Measurements from ENCODE around the gene PDIK1L. TPM values are rescaled to one million over a fixed set of nuclear protein-coding genes. Genes with fewer than 3 reads are reported as not detected.
A peak's percentile ranks its signal among the peaks of the same experiment; 100 is the strongest.

PDIK1L gene
- total and polyA plus RNA-seq, 8 donors: 1.7 to 12.1 (median 6.0) TPM

- H3K4me3 ChIP-seq: no peak within 1 kb of the TSS
- ATAC-seq: no peak
- no peaks in the 10 kb centered on the region for H3K36me3 ChIP-seq
- H3K27ac ChIP-seq: peak within 1 kb of the TSS in 1 of 4 donors; percentile 3
- intact Hi-C loops (cut with DNase I): no loop called here
- peaks cover under 1 to 8% (median 4%) of the 10 kb centered on the region in 3 donors for H3K4me1 ChIP-seq
- no peaks in the 10 kb centered on the region for H3K27me3 ChIP-seq
- DNase-seq: no peak
- WGBS, 2 donors: 72 to 74% methylated on average over 9 of the region's 9 CpGs
- FAIRE-seq: no peak
- TF ChIP-seq, protein P1, sequence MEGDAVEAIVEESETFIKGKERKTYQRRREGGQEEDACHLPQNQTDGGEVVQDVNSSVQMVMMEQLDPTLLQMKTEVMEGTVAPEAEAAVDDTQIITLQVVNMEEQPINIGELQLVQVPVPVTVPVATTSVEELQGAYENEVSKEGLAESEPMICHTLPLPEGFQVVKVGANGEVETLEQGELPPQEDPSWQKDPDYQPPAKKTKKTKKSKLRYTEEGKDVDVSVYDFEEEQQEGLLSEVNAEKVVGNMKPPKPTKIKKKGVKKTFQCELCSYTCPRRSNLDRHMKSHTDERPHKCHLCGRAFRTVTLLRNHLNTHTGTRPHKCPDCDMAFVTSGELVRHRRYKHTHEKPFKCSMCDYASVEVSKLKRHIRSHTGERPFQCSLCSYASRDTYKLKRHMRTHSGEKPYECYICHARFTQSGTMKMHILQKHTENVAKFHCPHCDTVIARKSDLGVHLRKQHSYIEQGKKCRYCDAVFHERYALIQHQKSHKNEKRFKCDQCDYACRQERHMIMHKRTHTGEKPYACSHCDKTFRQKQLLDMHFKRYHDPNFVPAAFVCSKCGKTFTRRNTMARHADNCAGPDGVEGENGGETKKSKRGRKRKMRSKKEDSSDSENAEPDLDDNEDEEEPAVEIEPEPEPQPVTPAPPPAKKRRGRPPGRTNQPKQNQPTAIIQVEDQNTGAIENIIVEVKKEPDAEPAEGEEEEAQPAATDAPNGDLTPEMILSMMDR (IDR thresholded peaks at IDR 0.05): no peak
- H3K9me3 ChIP-seq: no peaks in the 10 kb centered on the region
Measured at GRCh38 chr1:26067432-26067911, 44.2 kb upstream of the PDIK1L start, which contains the start of gene TRIM63. Gene TRIM63 (minus strand): TSS chr1:26067630. CDS start chr1:26067494, 136 bp downstream.

GRCh38 chr1:26069941-26070295 is 41.7 kb upstream of the PDIK1L start:
- DNase-seq (no peak), ATAC-seq (no peak), FAIRE-seq (no peak)
- intact Hi-C loops (cut with DNase I): no loop called here
- TF ChIP-seq, protein P1 (IDR thresholded peaks at IDR 0.05): no peak
- Histone ChIP-seq H3K4me3 (no peak overlapping the region), H3K36me3 (no peaks in the 10 kb centered on the region), H3K27me3 (no peaks in the 10 kb centered on the region), H3K27ac (no peak overlapping the region), H3K9me3 (no peaks in the 10 kb centered on the region), H3K4me1 (peaks cover 4 to 21% (median 13%) of the 10 kb centered on the region in 3 donors)
- 75 to 78% methylated on average over 1 of the region's 1 CpG for WGBS, 2 donors

GRCh38 chr1:26070296-26070962 is 41.2 kb upstream of the PDIK1L start:
- H3K27ac ChIP-seq: no peak overlapping the region
- H3K9me3 ChIP-seq: no peaks in the 10 kb centered on the region
- peaks cover 4 to 21% (median 13%) of the 10 kb centered on the region in 3 donors for H3K4me1 ChIP-seq
- H3K4me3 ChIP-seq: no peak overlapping the region
- no peak for FAIRE-seq
- TF ChIP-seq, protein P1 (IDR thresholded peaks at IDR 0.05): no peak
- H3K36me3 ChIP-seq: no peaks in the 10 kb centered on the region
- no peak for DNase-seq
- ATAC-seq: no peak
- 95% methylated on average over 4 of the region's 4 CpGs for WGBS, 2 donors
- intact Hi-C loops (cut with DNase I): no loop called here
- no peaks in the 10 kb centered on the region for H3K27me3 ChIP-seq

GRCh38 chr1:26070963-26071342 is 40.7 kb upstream of the PDIK1L start:
- DNase-seq (no peak), ATAC-seq (no peak), FAIRE-seq (no peak)
- intact Hi-C loops (cut with DNase I): no loop called here
- no peaks in the 10 kb centered on the region for H3K27me3 ChIP-seq
- peaks cover 9 to 24% (median 13%) of the 10 kb centered on the region in 3 donors for H3K4me1 ChIP-seq
- no peak overlapping the region for H3K27ac ChIP-seq
- H3K9me3 ChIP-seq: no peaks in the 10 kb centered on the region
- TF ChIP-seq, protein P1 (IDR thresholded peaks at IDR 0.05): no peak
- 94 to 97% methylated on average over 6 of the region's 6 CpGs for WGBS, 2 donors
- no peaks in the 10 kb centered on the region for H3K36me3 ChIP-seq
- H3K4me3 ChIP-seq: no peak overlapping the region

DNA sequence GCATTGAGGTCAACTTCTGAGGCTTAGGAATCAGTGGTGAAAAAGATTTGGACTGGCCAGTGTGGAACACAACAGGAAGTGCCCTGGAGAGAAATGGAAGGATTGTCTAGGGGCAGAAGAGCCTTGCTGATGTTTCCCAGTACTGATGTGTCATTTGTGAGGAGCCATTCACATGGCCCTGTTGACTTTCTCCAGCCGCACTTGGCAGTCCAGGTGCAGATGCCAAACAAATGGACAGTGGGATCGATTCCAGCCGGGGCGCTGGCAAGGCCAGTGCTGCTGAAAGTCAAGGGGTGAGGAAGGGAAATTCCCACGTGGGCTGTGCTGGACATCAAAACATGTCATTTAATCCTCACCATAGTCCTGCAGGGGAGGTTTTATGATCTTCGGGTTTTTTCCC is 39.3 kb upstream of the PDIK1L start:
- peak; percentile 82 to 91 (median 88) for DNase-seq
- intact Hi-C loops (cut with DNase I): no loop called here

More for the DNA sequence above, 39.3 kb upstream of the PDIK1L start:
- Histone ChIP-seq H3K36me3 (no peaks in the 10 kb centered on the region), H3K9me3 (no peaks in the 10 kb centered on the region), H3K27me3 (no peaks in the 10 kb centered on the region), H3K4me3 (no peak overlapping the region), H3K4me1 (peaks cover 12 to 22% (median 13%) of the 10 kb centered on the region in 3 donors), H3K27ac (peak overlapping the region in 3 of 4 donors; percentile 4 to 71 (median 63))
- TF ChIP-seq, protein P1 (IDR thresholded peaks at IDR 0.05): no peak
- peak; percentile 79 to 89 (median 88) for ATAC-seq
- WGBS, 2 donors: 4 to 6% methylated on average over 6 of the region's 6 CpGs
- no peak for FAIRE-seq

All from pancreas (tissue), 10 donors.